HEK293 (cell line): Measurements from ENCODE around the gene DPP6.

Experiments
- CTCF ChIA-PET: fragments of 350-600 bp; formaldehyde crosslinking; extraction: SDS; loops from one replicate; lab custom pipeline; 2021; ENCODE audit warnings: antibody characterized with exemption; lab: Yijun Ruan, JAX
- POLR2A ChIA-PET: fragments of 300-600 bp; formaldehyde crosslinking; extraction: SDS; loops from one replicate; lab custom pipeline; 2020; ENCODE audit warnings: antibody characterized with exemption, inconsistent platforms; lab: Yijun Ruan, JAX
- H3K27ac ChIP-seq: fragments of 200-500 bp; sonication (Bioruptor generic); 2 replicates; pipeline ENCODE4 v1.5.1; 2014; ENCODE audit warnings: low read depth, low read length, control low read depth, inconsistent platforms; ENCODE audit errors: extremely low read depth
- H3K36me3 ChIP-seq, 2 experiments: fragments of 200-500 bp in 1 of 2; sonication (Bioruptor generic) in 1 of 2; 1 replicate in 1 of 2; 2 replicates in 1 of 2; pipeline ENCODE4 v1.5.1; 2014 to 2017; ENCODE audit warnings: inconsistent platforms in 2 of 2, low read length in 2 of 2; ENCODE audit not compliant: control insufficient read depth in 2 of 2, insufficient read depth in 1 of 2
- H3K4me1 ChIP-seq: fragments of 200-500 bp; sonication (Bioruptor generic); 2 replicates; pipeline ENCODE4 v1.5.1; 2014; ENCODE audit warnings: mild to moderate bottlenecking, low read length, inconsistent platforms; ENCODE audit not compliant: control insufficient read depth, insufficient read depth
- H3K4me3 ChIP-seq: 2 replicates; pipeline ENCODE4 v1.5.1; 2011; ENCODE audit warnings: low read depth, mild to moderate bottlenecking, control low read depth, low read length, moderate library complexity
- H3K9me3 ChIP-seq: fragments of 200-500 bp; sonication (Bioruptor generic); 2 replicates; pipeline ENCODE4 v1.5.1; 2014; ENCODE audit warnings: low read depth, low read length, inconsistent platforms; ENCODE audit not compliant: control insufficient read depth, insufficient read depth
- ATF2 ChIP-seq: fragments of 450-650 bp; formaldehyde crosslinking; IDR thresholded peaks from 2 replicates; pipeline ENCODE4 v1.5.1; 2016; ENCODE audit warnings: missing biosample characterization, missing genetic modification characterization, low read depth
- ELK4 ChIP-seq: IDR thresholded peaks from 2 replicates; pipeline ENCODE4 v1.6.1; 2011; ENCODE audit warnings: mild to moderate bottlenecking, low read depth, low read length, borderline replicate concordance
- PRDM2 ChIP-seq: fragments of 450-650 bp; formaldehyde crosslinking; IDR thresholded peaks from 2 replicates; pipeline ENCODE4 v1.5.1; 2016; ENCODE audit warnings: missing biosample characterization, missing genetic modification characterization, borderline replicate concordance
- SP3 ChIP-seq: fragments of 450-650 bp; formaldehyde crosslinking; IDR thresholded peaks from 2 replicates; pipeline ENCODE4 v1.5.1; 2016; ENCODE audit warnings: missing biosample characterization, missing genetic modification characterization
- ZBTB1 ChIP-seq: fragments of 450-650 bp; formaldehyde crosslinking; IDR thresholded peaks from 2 replicates; pipeline ENCODE4 v1.5.1; 2016; ENCODE audit warnings: missing biosample characterization, missing genetic modification characterization
- ZFP3 ChIP-seq: fragments of 450-650 bp; formaldehyde crosslinking; IDR thresholded peaks from 2 replicates; pipeline ENCODE4 v1.5.1; 2016; ENCODE audit warnings: low read depth, missing biosample characterization, missing genetic modification characterization
- ZNF112 ChIP-seq: fragments of 450-650 bp; formaldehyde crosslinking; IDR thresholded peaks from 2 replicates; pipeline ENCODE4 v1.5.0; 2017; ENCODE audit warnings: missing biosample characterization, missing genetic modification characterization
- ZNF114 ChIP-seq: fragments of 450-650 bp; formaldehyde crosslinking; IDR thresholded peaks from 2 replicates; pipeline ENCODE4 v1.5.0; 2017; ENCODE audit warnings: missing biosample characterization, missing genetic modification characterization
- ZNF2 ChIP-seq: fragments of 450-650 bp; formaldehyde crosslinking; IDR thresholded peaks from 2 replicates; pipeline ENCODE4 v1.5.1; 2016; ENCODE audit warnings: missing biosample characterization, missing genetic modification characterization
- ZNF280D ChIP-seq: fragments of 450-650 bp; formaldehyde crosslinking; IDR thresholded peaks from 2 replicates; pipeline ENCODE4 v1.5.1; 2016; ENCODE audit warnings: missing biosample characterization, missing genetic modification characterization
- ZNF350 ChIP-seq: fragments of 450-650 bp; formaldehyde crosslinking; IDR thresholded peaks from 2 replicates; pipeline ENCODE4 v1.5.0; 2017; ENCODE audit warnings: missing biosample characterization, mild to moderate bottlenecking, missing genetic modification characterization
- ZNF362 ChIP-seq: fragments of 450-650 bp; formaldehyde crosslinking; IDR thresholded peaks from 2 replicates; pipeline ENCODE4 v1.5.1; 2016; ENCODE audit warnings: missing biosample characterization, missing genetic modification characterization
- ZNF530 ChIP-seq: fragments of 450-650 bp; formaldehyde crosslinking; IDR thresholded peaks from 2 replicates; pipeline ENCODE4 v1.5.1; 2016; ENCODE audit warnings: low read depth, missing biosample characterization, missing genetic modification characterization
- ZNF549 ChIP-seq: fragments of 450-650 bp; IDR thresholded peaks from 2 replicates; pipeline ENCODE4 v1.5.1; 2018; ENCODE audit warnings: missing biosample characterization, missing genetic modification characterization, mild to moderate bottlenecking, inconsistent platforms, moderate library complexity
- ZSCAN18 ChIP-seq: fragments of 450-650 bp; formaldehyde crosslinking; IDR thresholded peaks from 2 replicates; pipeline ENCODE4 v1.5.1; 2016; ENCODE audit warnings: missing biosample characterization, missing genetic modification characterization

Gene DPP6

GRCh38 chr7:154383045-154383444, 330.8 kb downstream of the DPP6 start:
- ChIA-PET CTCF (no interaction called here), POLR2A (no interaction called here)
- TF ChIP-seq ZBTB1: no peak
- TF ChIP-seq ATF2: no peak
- no peak for TF ChIP-seq ZNF2 (tag by site-specific recombination)
- no peak for TF ChIP-seq ZNF112 (tag by site-specific recombination)
- no peak for TF ChIP-seq ZNF280D
- TF ChIP-seq ZNF530 (tag by site-specific recombination): no peak
- TF ChIP-seq ZNF362 (tag by site-specific recombination): no peak
- TF ChIP-seq ZFP3 (tag by site-specific recombination): no peak
- TF ChIP-seq SP3 (tag by site-specific recombination): no peak
- no peak for TF ChIP-seq ZNF549 (tag by site-specific recombination)
- TF ChIP-seq PRDM2 (tag by site-specific recombination): no peak

GRCh38 chr7:154385214-154385613, 333.0 kb downstream of the DPP6 start:
- no peak overlapping the region for H3K4me3 ChIP-seq
- no peaks in the 10 kb centered on the region for H3K36me3 ChIP-seq
- CTCF ChIA-PET: interaction anchor here (0.7 kb wide), 1 partner anchor 683 kb away, joined by 3 read pairs; no protein-coding TSS in a partner anchor
- H3K9me3 ChIP-seq: no peaks in the 10 kb centered on the region
- no peak for TF ChIP-seq ZNF114 (tag by site-specific recombination)
- TF ChIP-seq ZSCAN18 (tag by site-specific recombination): no peak
- no peak for TF ChIP-seq ZBTB1
- TF ChIP-seq ELK4: no peak
- TF ChIP-seq ZNF350: no peak
- no peaks in the 10 kb centered on the region for H3K4me1 ChIP-seq
- POLR2A ChIA-PET: no interaction called here
- no peak overlapping the region for H3K27ac ChIP-seq

More at GRCh38 chr7:154383045-154383444, 330.8 kb downstream of the DPP6 start:
- Histone ChIP-seq H3K4me3 (no peak overlapping the region), H3K9me3 (no peaks in the 10 kb centered on the region), H3K27ac (no peak overlapping the region), H3K4me1 (no peaks in the 10 kb centered on the region), H3K36me3 (no peaks in the 10 kb centered on the region)
